CD8-positive, alpha-beta memory T cell (primary cell): ENCODE results near the gene CCBE1. TPM values are rescaled to one million over a fixed set of nuclear protein-coding genes. Genes with fewer than 3 reads are reported as not detected.

Source experiments
- CTCF ChIA-PET: fragments of 350-600 bp; sonication (Branson Sonifier 250); formaldehyde crosslinking; loops from one replicate; lab custom pipeline; 2021; ENCODE audit warnings: antibody characterized with exemption; lab: Charles Lee
- POLR2A ChIA-PET: fragments of 350-600 bp; sonication (Branson Sonifier 250); formaldehyde crosslinking; loops from one replicate; lab custom pipeline; 2021; ENCODE audit warnings: antibody characterized with exemption; lab: Charles Lee
- DNase-seq, 5 donors: peaks; one replicate each; pipeline versions ENCODE4 v3.0.0 to v3.0.0-alpha.2; 2020 to 2022; ENCODE audit warnings: mixed read lengths in 1 of 5
- H3K27ac ChIP-seq: one replicate; pipeline ENCODE4 v1.7.0; 2013; ENCODE audit warnings: low read depth, mild to moderate bottlenecking, low read length, moderate library complexity
- H3K27me3 ChIP-seq: 2 replicates; pipeline ENCODE4 v1.7.0; 2013; ENCODE audit warnings: low read length, mild to moderate bottlenecking; ENCODE audit not compliant: insufficient read depth, poor library complexity, severe bottlenecking
- H3K36me3 ChIP-seq: 2 replicates; pipeline ENCODE4 v1.7.0; 2013; ENCODE audit warnings: mild to moderate bottlenecking, low read length, moderate library complexity; ENCODE audit not compliant: insufficient read depth
- H3K4me1 ChIP-seq: 2 replicates; pipeline ENCODE4 v1.7.0; 2013; ENCODE audit warnings: mild to moderate bottlenecking, low read length, moderate library complexity; ENCODE audit not compliant: insufficient read depth
- H3K4me3 ChIP-seq: 2 replicates; pipeline ENCODE4 v1.7.0; 2013; ENCODE audit warnings: mild to moderate bottlenecking, low read length
- H3K9me3 ChIP-seq: 2 replicates; pipeline ENCODE4 v1.7.0; 2013; ENCODE audit warnings: mild to moderate bottlenecking, low read length
- H3K27ac Mint-ChIP-seq, 8 donors: one replicate each; pipeline ENCODE4 v1.8.0; 2020 to 2021; ENCODE audit warnings: mixed read lengths in 8 of 8, mild to moderate bottlenecking in 6 of 8, inconsistent platforms in 3 of 8, moderate library complexity in 3 of 8
- H3K27me3 Mint-ChIP-seq, 2 donors: one replicate each; pipeline ENCODE4 v1.8.0; 2020 to 2021; ENCODE audit warnings: mixed read lengths in 2 of 2, mild to moderate bottlenecking in 1 of 2, moderate library complexity in 1 of 2
- H3K36me3 Mint-ChIP-seq, 3 donors: one replicate each; pipeline ENCODE4 v1.8.0; 2020 to 2021; ENCODE audit warnings: mixed read lengths in 3 of 3, inconsistent platforms in 1 of 3, mild to moderate bottlenecking in 1 of 3
- H3K4me1 Mint-ChIP-seq, 3 donors: one replicate each; pipeline ENCODE4 v1.8.0; 2020 to 2021; ENCODE audit warnings: mixed read lengths in 3 of 3, inconsistent platforms in 1 of 3, mild to moderate bottlenecking in 1 of 3
- H3K4me3 Mint-ChIP-seq, 7 donors: one replicate each; pipeline ENCODE4 v1.8.0; 2020 to 2021; ENCODE audit warnings: mixed read lengths in 7 of 7, mild to moderate bottlenecking in 6 of 7, moderate library complexity in 4 of 7, inconsistent platforms in 2 of 7
- H3K9me3 Mint-ChIP-seq, 5 donors: one replicate each; pipeline ENCODE4 v1.8.0; 2020 to 2022; ENCODE audit warnings: mixed read lengths in 5 of 5, mild to moderate bottlenecking in 3 of 5, moderate library complexity in 2 of 5, inconsistent platforms in 1 of 5
- polyA plus RNA-seq: library from polyadenylated mRNA; unstranded; fragments of 300-500 nt; fragmentation: Illumina TruSeq; gene quantifications from one replicate; pipeline ENCODE4 v1.2.3, GENCODE V29; 2021
- total RNA-seq, 2 experiments: library from RNA; stranded (reverse); gene quantifications; one replicate each; pipeline ENCODE4 v1.2.3, GENCODE V29; 2021

Gene CCBE1
- total and polyA plus RNA-seq, 3 experiments from 2014 or later: not detected

DNA sequence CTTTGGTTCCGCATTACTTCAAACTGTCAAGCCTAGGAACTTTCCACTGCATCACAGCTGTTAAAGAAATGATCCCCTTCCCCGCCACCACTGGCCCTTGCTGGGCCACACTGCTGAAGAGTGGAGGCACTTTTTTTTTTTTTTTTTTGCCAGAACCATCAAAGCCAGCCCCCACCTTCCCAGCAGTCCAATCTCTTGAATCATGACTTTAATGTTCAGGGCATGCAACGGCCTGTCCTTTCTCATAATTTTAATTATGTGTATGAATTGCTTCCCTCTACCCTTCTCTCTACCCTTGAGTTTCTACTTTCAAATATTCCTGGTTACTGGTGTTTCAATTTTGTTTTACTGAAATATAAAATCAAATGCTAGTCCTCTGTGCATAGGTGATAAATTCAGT is 236.1 kb downstream of the CCBE1 start:
- ChIA-PET CTCF (no interaction called here), POLR2A (no interaction called here)
- peaks cover 0 to 4% (median 0%) of the 10 kb centered on the region in 5 donors for H3K9me3 Mint-ChIP-seq

DNA sequence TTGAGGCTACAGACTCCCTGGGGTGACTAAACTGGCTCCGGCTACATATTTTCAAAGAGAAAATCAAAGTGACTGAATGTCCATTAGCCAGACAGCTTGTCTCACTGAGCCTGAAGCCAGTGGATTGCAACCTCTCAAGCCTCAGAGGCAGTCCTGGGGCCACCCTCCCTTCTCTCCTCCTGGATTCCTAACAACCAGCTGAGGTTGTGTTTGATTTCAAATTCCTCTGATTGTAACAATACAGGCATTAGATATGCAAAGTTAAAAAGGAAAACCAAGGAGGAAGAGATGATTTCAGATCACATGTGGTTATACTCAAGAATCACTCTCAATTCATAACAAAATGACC is 237.2 kb downstream of the CCBE1 start:
- Mint-ChIP-seq H3K4me3 (no peak overlapping the region), H3K27me3 (peaks cover 3 to 14% of the 10 kb centered on the region in 2 donors), H3K4me1 (no peaks in the 10 kb centered on the region), H3K36me3 (no peaks in the 10 kb centered on the region), H3K27ac (no peak overlapping the region), H3K9me3 (peaks cover 0 to 2% (median 0%) of the 10 kb centered on the region in 5 donors)
- POLR2A ChIA-PET: no interaction called here
- no peak overlapping the region for H3K27ac ChIP-seq
- CTCF ChIA-PET: interaction anchor here (1.7 to 2.1 kb wide), 2 partner anchors 9 to 11 kb away, joined by 3 to 4 read pairs; no protein-coding TSS in a partner anchor
- DNase-seq: no peak
- H3K27me3 ChIP-seq: no peaks in the 10 kb centered on the region
- H3K4me1 ChIP-seq: no peaks in the 10 kb centered on the region
- no peaks in the 10 kb centered on the region for H3K9me3 ChIP-seq
- no peaks in the 10 kb centered on the region for H3K36me3 ChIP-seq
- no peak overlapping the region for H3K4me3 ChIP-seq

More for the DNA sequence above, 236.1 kb downstream of the CCBE1 start:
- no peaks in the 10 kb centered on the region for H3K36me3 ChIP-seq
- DNase-seq: no peak
- Mint-ChIP-seq H3K36me3 (no peaks in the 10 kb centered on the region), H3K27ac (no peak overlapping the region), H3K4me3 (no peak overlapping the region), H3K4me1 (no peaks in the 10 kb centered on the region), H3K27me3 (peaks cover 1 to 14% of the 10 kb centered on the region in 2 donors)
- no peaks in the 10 kb centered on the region for H3K4me1 ChIP-seq
- no peak overlapping the region for H3K27ac ChIP-seq
- H3K27me3 ChIP-seq: no peaks in the 10 kb centered on the region
- H3K4me3 ChIP-seq: no peak overlapping the region
- no peaks in the 10 kb centered on the region for H3K9me3 ChIP-seq

- Histone ChIP-seq H3K4me3 (no peak overlapping the region), H3K4me1 (no peaks in the 10 kb centered on the region), H3K9me3 (no peaks in the 10 kb centered on the region), H3K27me3 (no peaks in the 10 kb centered on the region), H3K36me3 (no peaks in the 10 kb centered on the region), H3K27ac (no peak overlapping the region)
- H3K9me3 Mint-ChIP-seq: peaks cover 0 to 2% (median 0%) of the 10 kb centered on the region in 5 donors
- H3K4me1 Mint-ChIP-seq: no peaks in the 10 kb centered on the region
- no peak overlapping the region for H3K4me3 Mint-ChIP-seq
- ChIA-PET POLR2A (no interaction called here), CTCF (interaction anchor here (1.2 to 2.1 kb wide), 5 partner anchors 9 to 364 kb away, joined by 3 to 8 read pairs (median 4); no protein-coding TSS in a partner anchor)
- no peaks in the 10 kb centered on the region for H3K36me3 Mint-ChIP-seq
- peaks cover 3 to 18% of the 10 kb centered on the region in 2 donors for H3K27me3 Mint-ChIP-seq
- no peak overlapping the region for H3K27ac Mint-ChIP-seq
- no peak for DNase-seq
Measured at GRCh38 chr18:59459369-59460071, 237.7 kb downstream of the CCBE1 start.

DNA sequence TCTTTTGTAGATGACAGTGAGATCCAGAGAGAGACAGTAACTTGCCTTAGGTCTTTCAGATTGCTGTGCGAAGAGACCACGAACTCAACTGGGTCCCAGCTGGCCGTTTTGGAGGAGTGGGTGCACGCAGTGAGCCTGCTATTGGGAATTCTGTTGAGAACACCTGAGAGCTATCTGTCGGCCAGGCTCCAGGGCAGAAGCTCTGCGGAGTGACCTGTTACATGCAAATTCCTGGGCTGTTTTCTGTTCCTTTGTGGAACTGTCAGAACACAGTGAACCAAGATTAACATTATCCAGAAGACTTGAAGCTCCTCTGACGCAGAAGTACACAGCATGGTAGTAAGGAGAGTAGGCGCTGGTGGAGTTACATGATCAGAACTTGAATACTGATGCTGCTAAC is 238.6 kb downstream of the CCBE1 start:
- Mint-ChIP-seq H3K9me3 (peaks cover 0 to 2% (median 0%) of the 10 kb centered on the region in 5 donors), H3K4me1 (no peaks in the 10 kb centered on the region), H3K27ac (no peak overlapping the region), H3K4me3 (no peak overlapping the region), H3K27me3 (peaks cover 3 to 19% of the 10 kb centered on the region in 2 donors), H3K36me3 (no peaks in the 10 kb centered on the region)
- ChIA-PET POLR2A (no interaction called here), CTCF (interaction anchor here (1.2 to 2.1 kb wide), 4 partner anchors 10 to 365 kb away, joined by 4 to 8 read pairs (median 4); no protein-coding TSS in a partner anchor)
- no peak overlapping the region for H3K4me3 ChIP-seq
- H3K27me3 ChIP-seq: no peaks in the 10 kb centered on the region
- no peaks in the 10 kb centered on the region for H3K4me1 ChIP-seq
- no peak for DNase-seq
- H3K9me3 ChIP-seq: no peaks in the 10 kb centered on the region
- no peaks in the 10 kb centered on the region for H3K36me3 ChIP-seq
- no peak overlapping the region for H3K27ac ChIP-seq

GRCh38 chr18:59456657-59457056 is 240.6 kb downstream of the CCBE1 start:
- DNase-seq: no peak
- Histone ChIP-seq H3K27ac (no peak overlapping the region), H3K36me3 (no peaks in the 10 kb centered on the region), H3K9me3 (no peaks in the 10 kb centered on the region), H3K27me3 (no peaks in the 10 kb centered on the region), H3K4me1 (no peaks in the 10 kb centered on the region), H3K4me3 (no peak overlapping the region)
- H3K27me3 Mint-ChIP-seq: peaks cover 3 to 20% of the 10 kb centered on the region in 2 donors
- ChIA-PET POLR2A (no interaction called here), CTCF (no interaction called here)
- H3K27ac Mint-ChIP-seq: no peak overlapping the region
- peaks cover 0 to 2% (median 0%) of the 10 kb centered on the region in 5 donors for H3K9me3 Mint-ChIP-seq
- H3K4me1 Mint-ChIP-seq: no peaks in the 10 kb centered on the region
- H3K36me3 Mint-ChIP-seq: no peaks in the 10 kb centered on the region
- no peak overlapping the region for H3K4me3 Mint-ChIP-seq

GRCh38 chr18:59455728-59456276 is 241.4 kb downstream of the CCBE1 start:
- Histone ChIP-seq H3K4me3 (no peak overlapping the region), H3K4me1 (no peaks in the 10 kb centered on the region), H3K27ac (no peak overlapping the region), H3K9me3 (no peaks in the 10 kb centered on the region), H3K36me3 (no peaks in the 10 kb centered on the region), H3K27me3 (no peaks in the 10 kb centered on the region)
- no peaks in the 10 kb centered on the region for H3K36me3 Mint-ChIP-seq
- no peaks in the 10 kb centered on the region for H3K9me3 Mint-ChIP-seq
- ChIA-PET CTCF (no interaction called here), POLR2A (no interaction called here)
- no peak for DNase-seq
- no peak overlapping the region for H3K4me3 Mint-ChIP-seq
- peaks cover 3 to 17% of the 10 kb centered on the region in 2 donors for H3K27me3 Mint-ChIP-seq
- no peaks in the 10 kb centered on the region for H3K4me1 Mint-ChIP-seq
- H3K27ac Mint-ChIP-seq: no peak overlapping the region

GRCh38 chr18:59454909-59455727 is 242.1 kb downstream of the CCBE1 start:
- no peak overlapping the region for H3K27ac Mint-ChIP-seq
- H3K4me3 Mint-ChIP-seq: no peak overlapping the region
- no peaks in the 10 kb centered on the region for H3K4me1 Mint-ChIP-seq
- ChIA-PET CTCF (no interaction called here), POLR2A (no interaction called here)
- Histone ChIP-seq H3K4me3 (no peak overlapping the region), H3K4me1 (no peaks in the 10 kb centered on the region), H3K36me3 (no peaks in the 10 kb centered on the region), H3K9me3 (no peaks in the 10 kb centered on the region), H3K27ac (no peak overlapping the region), H3K27me3 (no peaks in the 10 kb centered on the region)
- no peak for DNase-seq
- H3K36me3 Mint-ChIP-seq: no peaks in the 10 kb centered on the region
- H3K9me3 Mint-ChIP-seq: no peaks in the 10 kb centered on the region
- H3K27me3 Mint-ChIP-seq: peaks cover 3 to 17% of the 10 kb centered on the region in 2 donors

DNA sequence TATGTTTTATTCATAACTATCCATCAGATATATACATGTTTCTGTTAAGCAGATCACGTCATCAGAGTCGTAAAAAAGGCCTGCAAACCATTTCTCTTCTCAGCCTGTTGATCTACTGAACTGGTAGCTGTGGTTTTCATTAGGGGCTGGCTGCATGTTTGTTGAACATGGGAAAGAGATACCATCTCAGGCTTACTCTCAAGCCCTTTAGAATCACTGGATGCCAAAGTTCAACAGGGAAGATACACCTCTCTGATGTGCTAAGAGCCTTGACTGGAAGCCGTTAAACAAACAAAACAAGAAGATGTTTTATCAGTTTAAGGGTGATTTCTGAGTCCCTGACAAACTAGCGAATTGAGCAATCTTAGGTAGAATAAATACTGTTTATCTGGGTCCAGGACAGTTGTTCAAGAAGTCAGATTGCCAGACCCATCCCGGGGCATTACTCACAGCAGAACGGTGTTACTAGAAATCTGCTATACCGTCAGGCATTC is 243.7 kb downstream of the CCBE1 start:
- Histone ChIP-seq H3K4me3 (no peak overlapping the region), H3K9me3 (no peaks in the 10 kb centered on the region), H3K27me3 (no peaks in the 10 kb centered on the region), H3K36me3 (no peaks in the 10 kb centered on the region), H3K4me1 (no peaks in the 10 kb centered on the region), H3K27ac (no peak overlapping the region)
- Mint-ChIP-seq H3K4me3 (no peak overlapping the region), H3K27ac (no peak overlapping the region), H3K27me3 (peaks cover 4 to 17% of the 10 kb centered on the region in 2 donors), H3K4me1 (no peaks in the 10 kb centered on the region), H3K36me3 (no peaks in the 10 kb centered on the region), H3K9me3 (no peaks in the 10 kb centered on the region)
- CTCF ChIA-PET: no interaction called here
- POLR2A ChIA-PET: no interaction called here
- no peak for DNase-seq
